SHP77 treated with DMSO at 0.1 percent for 48 hours (cell line): ENCODE data around the gene PRKN.

Experiments used
- DNase-seq: peaks from one replicate; lab custom pipeline; 2025; lab: John Stamatoyannopoulos, UW

PRKN gene

DNA sequence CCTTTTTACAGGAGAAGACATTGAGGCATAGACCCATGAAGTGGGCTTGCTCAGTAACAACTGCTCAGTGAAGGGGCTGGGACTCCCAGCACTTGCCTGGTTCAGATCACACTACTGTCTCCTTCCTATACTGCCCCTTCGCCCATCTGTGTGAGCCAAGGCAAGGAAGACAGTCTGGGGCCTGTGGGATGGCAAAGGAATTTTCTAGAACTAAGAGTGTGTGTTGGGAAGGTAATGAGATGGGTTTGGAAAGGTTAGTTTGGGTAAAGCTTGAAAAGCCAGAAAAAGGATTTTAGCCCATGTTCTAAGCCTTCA, 1240.4 kb downstream of the PRKN start:
- no peak for DNase-seq

DNA sequence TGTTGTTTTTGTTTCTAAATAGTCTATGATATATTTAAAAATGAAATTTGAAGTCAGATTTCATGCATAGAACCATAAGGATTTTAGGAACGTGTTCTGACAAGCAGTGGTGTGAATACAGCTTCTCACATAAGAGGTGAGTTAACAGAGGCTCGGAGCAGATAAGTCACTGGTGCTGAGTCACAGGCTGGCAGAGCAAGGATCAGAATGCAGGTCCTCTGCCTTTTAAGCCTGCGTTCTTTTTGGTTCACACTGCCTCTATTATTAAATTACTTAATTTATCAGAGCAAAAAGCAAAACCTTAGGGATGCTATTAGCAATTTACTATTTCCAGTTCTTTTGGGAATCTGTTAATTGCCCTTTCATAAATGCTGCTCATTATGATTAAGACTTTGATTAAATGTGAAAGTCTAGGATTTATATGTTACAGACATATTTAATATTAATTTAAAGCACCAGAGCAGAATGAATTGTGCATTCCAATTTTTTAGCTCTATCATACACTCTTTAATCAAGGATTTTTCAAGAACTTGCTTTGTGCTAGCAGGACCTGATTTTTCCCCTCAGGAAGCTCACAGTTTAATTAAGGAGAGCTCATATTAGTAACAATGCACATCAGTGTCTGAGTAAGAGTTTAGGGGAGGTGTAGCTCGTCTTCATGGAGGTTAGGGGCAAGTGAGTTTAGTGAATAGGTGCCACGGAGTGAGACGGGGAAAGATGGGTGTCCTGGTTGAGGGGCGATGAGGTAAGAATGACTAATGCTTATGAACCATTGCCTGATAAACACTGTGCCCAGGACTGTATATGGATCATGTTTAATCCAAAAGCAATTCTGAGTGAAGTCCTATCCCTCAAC, 1241.0 kb downstream of the PRKN start:
- peak; percentile 31 for DNase-seq

DNA sequence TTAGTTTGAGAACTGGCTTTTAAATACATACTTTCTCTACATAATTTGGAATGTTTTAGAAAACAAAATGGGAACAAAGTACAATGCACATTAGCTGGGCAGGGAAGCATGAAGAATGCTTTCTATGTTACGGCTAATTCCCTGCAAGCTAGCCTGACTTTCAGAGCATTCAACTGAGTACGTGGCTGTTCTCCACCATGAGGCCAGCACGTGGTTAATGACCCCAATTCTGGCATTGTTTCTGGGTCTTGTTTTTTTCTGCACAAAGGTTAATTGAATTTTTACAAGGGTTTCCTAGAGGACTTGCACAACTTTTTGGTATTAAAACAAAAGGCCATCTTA, 1245.1 kb downstream of the PRKN start:
- no peak for DNase-seq

DNA sequence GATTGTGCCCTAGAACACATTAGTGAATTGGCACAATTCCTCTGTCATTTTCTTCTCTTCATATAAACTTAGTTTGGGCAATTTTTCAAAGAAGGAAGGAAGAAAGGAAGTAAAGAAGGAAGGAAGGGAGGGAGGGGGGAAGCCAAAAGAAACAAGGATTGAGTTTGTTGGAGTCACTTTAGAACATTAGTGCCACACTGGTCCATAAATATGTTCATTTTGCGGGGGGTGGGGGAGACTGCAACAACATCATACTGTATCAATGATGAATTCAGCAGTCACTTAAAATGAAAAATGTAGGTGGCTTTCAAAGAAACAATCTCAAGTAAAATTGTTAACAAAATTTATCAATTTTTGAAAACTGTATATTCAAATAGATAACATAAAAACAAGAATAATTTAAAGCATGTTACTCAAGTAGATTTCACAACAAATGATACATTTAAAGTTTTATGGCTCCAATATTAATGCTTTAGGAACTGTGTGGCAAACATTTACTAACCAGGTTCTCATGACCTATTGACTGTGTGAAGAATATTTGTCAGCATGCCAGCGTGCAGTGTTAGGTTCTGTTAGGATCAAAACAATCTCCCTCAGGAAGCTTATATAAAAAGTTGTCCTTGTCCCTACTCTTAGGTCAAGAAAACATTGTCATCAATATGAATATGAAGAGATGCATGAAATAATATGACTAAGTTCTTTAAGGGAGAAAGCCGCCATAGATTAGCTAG, 1245.6 kb downstream of the PRKN start:
- no peak for DNase-seq

DNA sequence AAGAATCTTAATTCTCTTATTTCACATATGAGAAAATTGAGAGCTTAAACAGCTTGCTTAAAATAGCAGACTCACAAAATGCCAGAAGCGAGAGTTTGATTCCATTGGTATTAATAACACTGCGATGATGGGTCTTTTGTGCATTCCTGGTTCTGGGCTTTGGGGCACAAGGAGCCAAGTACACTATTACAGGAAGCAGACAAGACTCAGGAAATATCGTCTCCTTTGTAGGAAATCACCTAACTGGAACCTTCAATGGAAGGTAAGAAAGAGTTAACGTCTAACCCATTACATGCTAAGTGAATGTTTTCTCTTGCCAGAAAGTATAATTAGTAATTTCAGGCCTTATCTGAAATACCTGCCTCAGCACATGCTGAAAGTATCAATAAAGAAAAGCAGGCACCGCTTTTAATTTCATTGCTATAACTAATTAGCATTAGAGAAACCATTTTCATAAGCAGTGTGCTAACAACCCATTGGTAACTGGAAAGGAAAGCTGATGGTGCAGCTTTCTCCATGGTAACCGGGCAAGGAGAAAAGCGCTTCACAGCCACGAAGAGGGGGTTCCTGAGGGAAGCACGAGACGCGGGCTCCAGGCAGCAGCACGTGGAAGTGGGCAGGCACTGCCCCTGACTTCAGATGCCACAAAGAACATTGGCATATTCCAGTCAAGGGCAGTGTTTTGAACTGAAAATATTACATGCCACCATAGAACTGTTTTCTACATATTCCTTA, 1247.0 kb downstream of the PRKN start:
- no peak for DNase-seq

DNA sequence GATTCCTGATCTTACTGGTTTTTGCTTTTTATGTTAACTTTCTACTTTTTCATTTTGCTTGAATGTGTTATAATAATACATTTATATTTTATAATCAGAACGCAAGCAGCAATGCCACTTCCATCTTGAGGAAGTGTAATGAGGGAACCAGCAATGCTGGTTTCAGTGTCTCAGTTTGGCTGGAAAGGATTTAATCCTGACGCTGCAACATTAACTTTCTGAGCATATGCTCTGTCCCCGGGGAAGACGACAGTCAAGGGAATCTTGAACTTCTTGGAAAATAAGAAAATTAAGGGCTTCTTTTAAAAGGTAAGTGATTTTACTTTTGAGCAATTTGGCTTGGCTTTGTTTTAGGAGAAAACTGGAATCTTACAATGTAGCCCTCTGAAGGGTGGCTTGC, 1248.2 kb downstream of the PRKN start:
- DNase-seq, result no peak

DNA sequence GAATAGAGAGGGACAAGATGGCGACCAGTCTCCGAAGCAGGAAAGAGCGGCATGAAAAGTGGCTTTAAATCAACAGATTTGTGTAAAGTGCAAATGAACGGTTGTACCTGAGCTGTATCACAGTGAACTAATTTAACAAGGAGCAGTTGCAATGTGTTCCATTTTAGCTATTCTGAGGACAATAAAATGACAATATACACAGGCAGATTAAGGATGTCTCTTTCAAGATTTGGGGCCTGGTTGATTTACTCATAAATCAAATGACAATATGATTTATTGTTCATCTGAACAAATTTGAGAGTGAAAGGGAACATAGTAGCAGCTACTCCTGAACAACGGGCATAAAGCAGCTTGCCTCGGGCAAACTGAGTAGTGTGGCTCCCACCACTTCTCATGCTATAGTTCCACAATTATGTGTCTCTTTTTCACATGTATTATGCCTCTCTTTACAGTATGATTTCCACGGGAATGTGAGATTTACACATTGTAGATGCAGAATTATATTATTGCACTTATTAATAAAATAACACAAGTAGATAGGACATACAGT, 1249.6 kb downstream of the PRKN start:
- DNase-seq, result no peak

DNA sequence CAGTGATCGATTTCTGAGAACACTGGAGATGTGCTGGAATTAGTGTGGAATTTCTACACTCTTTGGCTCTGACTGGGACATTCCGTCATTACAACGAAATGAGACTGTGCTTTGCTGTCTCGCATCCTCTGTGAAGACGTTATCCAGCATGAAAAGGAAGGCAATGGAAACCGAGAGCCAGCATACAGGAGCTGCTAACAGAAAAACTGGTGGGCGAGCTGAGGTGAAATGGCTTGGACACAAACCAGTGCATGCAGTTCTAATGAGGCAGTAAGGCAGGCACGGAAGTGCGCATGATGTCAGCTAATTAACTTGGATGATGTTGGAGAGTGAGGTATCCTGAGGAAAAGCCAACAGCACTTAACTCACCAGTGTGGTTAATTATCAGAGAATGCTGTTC, 1250.9 kb downstream of the PRKN start:
- DNase-seq, result no peak

DNA sequence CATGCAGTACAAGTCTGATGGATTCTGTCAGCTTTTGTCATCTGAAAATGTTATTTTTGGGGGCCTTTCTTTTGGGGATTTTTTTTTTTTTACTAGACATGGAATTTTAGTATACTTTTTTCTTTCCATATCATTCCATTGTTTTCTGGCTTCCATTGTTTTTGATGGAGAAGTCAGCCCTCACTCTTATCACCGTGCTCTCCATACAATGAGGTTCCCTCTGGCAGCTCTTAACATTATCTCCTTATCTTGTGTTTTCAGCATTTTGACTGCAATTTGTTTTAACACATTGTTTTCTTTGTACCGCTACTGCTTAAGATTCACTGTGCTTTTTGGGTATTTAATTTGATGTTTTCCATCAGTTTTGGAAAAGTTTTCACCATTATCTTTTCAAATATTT, 1262.2 kb downstream of the PRKN start:
- no peak for DNase-seq

DNA sequence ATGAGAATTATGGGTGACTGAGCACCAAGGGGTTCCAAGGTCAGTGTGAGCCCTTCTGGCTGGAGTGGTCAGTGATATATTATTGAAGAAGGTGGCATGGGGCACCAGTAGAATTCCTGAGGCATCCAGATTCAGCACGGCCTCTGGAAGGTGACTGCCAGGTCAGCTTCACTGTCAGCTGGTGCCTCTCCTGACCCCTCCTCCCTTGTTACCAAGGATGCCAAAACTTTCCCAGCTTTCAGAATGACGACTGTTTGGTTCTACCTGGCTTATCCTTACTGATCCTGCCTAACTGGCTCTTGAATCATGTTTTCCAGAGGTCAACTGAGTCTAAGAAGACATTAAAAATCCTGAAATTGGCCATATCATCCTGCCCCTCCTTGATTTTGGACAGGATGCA, 1264.5 kb downstream of the PRKN start:
- DNase-seq, result no peak

DNA sequence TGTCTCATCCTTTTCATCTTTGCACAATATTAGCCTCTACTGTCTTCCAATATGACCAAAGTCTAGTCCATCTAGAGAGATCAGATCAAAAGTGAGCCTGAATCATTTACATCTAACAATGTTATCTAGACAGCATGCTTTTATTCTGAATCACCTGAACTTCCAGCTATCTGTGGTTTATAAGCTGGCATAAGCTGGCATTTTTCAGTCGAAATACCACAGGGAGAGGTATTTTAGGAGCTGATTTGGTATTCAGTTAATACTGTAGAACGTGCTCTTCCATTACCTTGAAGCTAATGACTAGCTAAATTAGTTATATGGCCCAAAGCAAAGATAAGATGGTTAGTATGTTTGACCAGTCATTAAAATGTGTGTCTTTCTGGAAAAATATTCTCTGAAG, 1265.4 kb downstream of the PRKN start:
- DNase-seq, result no peak

DNA sequence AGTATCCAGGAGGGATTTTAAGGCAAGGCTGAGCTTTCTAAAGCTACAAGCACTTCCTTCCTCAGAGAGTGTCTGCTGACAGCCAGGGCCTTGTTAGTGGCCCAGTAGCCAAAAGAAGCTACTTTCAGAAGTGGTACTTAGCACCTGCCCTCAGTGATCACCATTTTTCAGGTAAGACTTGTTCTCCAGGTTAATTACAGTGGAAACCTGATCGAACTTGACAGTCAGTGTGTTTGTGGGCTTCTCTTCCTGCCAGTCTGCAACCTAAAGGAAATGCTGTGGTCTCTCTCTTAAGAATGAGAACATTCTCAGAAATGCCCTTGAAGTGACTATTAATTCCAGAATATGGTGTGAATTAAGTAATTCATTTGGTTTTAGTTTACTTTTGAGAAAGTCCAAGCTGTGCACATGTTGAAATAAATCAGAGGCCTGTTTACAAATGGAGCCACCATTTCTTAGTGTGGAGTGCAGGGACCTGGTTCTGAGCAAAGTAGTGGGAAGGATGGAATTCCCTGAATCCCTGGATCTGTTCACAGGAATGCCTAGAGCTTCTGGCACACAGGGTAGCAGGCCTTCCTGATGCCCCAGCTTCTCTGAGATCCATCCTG, 1268.5 kb downstream of the PRKN start:
- DNase-seq, result no peak

DNA sequence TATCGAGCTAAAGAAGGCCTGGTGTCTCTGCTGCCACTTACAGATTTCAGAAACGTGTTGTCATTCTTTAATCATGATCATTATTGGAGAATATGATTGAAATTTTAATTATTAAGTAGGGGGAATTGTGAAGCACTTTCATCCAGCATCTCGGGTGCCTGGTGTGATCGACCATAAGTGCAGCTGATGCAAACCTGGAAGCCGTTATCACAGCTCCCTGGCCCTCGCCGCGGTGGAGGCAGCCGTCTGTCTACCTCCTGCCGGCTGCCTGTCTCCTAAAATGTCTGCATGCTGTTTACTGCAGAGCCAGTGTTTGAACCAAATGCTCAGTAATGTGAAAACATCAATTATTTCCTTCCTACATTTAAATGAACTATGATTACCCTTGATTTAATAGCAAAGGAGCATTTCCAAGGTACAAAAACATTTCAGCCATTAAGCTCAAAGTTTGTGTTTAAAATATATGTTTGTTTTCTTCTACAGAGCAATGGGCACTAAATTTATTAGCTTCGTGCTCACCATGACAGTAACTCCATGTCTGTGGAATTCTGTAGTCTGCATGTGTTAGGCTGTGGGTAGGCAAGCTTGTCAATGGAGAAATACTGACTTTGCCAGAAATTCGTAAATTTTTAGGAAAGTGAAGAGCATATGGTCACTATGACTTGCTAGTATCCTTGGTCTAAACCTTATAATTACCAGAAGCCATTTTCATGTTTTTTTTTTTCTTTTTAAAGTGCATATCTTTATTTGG, 1269.2 kb downstream of the PRKN start:
- DNase-seq, result no peak

DNA sequence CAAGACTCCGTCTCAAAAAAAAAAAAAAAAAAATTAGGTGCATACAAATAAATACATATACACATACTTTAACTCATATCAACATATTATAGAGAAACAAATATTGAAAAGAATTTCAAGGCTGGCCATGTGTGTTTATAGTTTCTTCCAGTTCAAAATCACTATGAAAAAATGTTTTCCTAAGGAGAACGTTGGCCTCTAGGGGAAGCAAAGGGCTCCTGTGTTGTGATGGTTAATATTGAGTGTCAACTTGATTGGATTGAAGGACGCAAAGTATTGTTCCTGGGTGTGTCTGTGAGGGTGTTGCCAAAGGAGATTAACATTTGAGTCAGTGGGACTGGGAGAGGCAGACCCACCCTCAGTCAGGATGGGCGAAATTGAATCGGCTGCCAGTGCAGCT, 1271.7 kb downstream of the PRKN start:
- DNase-seq, result no peak

DNA sequence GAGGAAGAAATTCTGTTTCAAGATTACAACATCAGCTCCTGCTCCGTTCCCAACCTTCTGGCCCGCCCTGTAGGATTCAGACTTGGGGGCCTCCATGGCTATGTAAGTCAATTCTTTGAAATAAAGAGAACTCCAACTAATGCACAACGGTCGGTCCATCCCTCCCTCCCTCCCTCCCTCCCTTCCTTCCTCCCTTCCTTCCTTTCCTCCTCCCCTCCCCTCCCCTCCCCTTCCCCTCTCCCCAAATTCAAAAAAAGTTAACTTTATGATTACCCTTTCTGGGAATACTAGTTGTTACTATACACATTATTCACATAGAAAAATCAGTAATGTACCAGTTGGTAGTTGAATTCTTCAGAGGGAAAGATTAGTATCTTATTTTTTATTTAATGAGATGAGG, 1274.0 kb downstream of the PRKN start:
- no peak for DNase-seq

DNA sequence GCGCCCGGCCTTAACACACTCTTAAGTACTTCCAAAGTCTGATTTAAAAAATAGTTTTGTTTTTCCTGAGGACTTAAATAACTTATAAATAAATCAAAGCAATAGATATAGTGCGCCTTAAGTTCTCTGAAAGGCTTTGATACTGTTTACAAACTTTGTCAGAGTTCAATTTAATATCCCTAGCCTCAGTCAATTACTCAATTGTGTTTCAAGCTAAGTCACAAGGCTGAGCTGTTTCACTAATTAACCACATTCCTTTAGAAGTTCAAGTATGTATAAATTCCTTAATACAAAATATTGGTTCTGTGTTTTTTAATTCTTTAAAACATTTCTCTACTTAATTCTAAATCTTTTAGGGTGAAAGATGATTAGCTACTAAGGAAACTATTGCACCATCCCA, 1275.3 kb downstream of the PRKN start:
- no peak for DNase-seq

DNA sequence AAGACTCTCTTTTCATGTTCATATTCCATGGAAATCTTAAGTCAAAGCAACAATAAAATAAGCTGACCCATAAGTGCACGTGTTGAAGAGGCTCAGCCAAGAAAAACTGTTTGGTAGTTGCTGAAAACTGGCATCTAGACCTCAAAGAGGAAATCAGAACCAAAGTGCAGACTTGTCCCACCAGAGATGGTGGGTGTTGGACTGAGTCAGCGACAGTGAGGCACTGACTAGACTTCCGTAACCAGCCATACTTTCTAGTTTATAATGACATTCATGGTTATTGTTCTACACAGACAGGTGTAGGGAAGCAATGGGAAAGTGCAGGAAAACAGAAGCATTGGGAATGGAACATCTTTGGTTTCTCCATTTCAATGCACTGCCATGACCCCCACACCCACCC, 1278.0 kb downstream of the PRKN start:
- DNase-seq, result no peak

DNA sequence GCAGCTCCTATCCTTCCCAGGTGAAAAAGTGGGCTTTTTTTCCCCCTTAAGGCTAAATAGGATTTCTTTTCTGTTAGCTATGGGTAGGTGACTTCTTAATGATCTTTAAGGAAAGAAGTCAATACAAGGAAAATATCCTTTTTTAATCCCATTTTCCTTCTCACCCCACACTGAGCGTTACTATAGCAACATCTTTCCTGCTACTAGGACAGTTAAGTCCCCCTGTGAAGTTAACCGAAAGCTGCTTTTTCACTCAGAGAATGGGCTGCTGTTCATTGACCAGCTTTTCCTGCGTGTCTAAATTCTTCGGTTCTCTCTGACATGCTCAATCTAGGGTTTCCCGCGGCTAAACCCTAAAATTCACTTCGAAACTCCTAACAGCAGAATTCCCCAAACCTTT, 1280.6 kb downstream of the PRKN start:
- no peak for DNase-seq

DNA sequence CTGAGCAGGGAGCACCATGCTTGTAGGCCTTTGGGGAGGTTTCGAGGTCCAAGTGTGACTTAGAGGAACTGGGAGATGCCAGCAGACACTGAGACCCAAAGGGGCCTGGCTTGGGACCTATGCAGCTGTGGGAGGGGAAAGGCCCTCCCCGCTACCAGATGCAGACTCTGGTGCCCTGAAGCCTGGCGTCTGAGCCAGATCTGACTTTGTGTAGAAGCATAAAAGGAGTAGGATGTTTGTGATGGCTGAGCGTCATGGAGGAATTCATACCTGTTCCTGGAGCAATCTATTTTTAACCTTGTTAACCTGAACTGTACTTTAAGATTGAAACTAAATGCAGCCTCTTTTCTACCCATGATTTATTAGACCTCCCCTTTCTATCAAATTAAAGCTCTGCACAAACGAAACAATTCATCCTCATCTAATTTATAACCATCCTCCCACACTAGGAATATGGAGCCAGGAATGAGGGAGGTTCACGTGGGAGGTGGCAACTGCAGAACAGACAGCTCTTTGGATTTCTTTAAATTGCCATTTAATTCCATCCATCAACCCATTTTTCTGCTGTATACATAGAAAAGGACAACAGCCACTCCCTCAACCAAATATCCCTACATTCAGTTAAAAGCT, 1281.2 kb downstream of the PRKN start:
- DNase-seq, result no peak

DNA sequence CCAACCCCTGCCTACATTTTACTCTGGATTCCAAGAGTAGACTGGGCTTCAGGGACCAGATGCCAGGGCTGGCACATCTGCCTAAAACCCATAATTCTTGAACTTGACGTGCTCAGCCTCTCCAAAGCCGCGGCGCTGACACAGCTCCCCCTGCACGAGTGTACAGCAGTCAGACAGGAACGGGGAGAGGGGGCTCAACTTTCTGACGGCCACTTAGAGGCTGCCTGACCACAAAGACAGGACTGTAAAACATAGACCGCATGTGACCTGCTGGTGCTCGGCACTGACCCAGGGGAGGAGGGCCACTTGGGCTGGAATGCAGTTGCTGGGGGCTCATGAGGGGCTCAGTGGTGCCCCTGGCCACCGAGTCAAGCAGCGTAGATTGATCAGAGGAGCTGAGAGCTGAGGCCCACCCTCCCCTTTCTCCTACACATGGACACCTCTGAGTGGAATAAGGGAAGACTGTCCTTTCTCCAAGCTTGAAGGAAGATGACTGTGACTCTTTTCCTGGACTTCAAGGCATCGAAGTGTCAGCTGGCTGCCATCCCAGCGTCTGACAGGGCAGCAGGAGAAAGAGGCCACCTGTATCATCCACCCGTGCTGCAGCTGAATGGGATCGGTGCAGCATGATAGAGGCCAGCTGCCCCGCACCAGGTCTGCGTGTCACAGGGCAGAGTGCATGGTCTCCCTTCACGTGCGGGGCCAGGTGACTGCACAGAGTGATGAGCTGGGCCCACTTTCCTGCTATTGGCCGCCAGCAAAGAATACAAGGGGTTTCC, 1282.4 kb downstream of the PRKN start:
- DNase-seq, result no peak
